Kidney epithelial cell (primary cell): ENCODE results near the gene PID1. TPM values are rescaled to one million over a fixed set of nuclear protein-coding genes. Genes with fewer than 3 reads are reported as not detected.

Experiments used
- DNase-seq: peaks from one replicate; pipeline ENCODE4 v3.0.0-alpha.2; 2010; ENCODE audit warnings: low read depth
- H3K27me3 ChIP-seq: 2 replicates; pipeline ENCODE4 v1.6.0; 2011; ENCODE audit warnings: low read length; ENCODE audit not compliant: control insufficient read depth, insufficient read depth
- H3K36me3 ChIP-seq: 2 replicates; pipeline ENCODE4 v1.5.1; 2011; ENCODE audit warnings: low read length; ENCODE audit not compliant: control insufficient read depth, insufficient read depth
- H3K4me3 ChIP-seq: 2 replicates; pipeline ENCODE4 v1.5.1; 2011; ENCODE audit warnings: low read depth, mild to moderate bottlenecking, control low read depth, low read length
- total RNA-seq: library from RNA; depleted of rRNA; stranded (reverse); fragments of >200 nt; gene quantifications from 2 replicates; pipeline ENCODE4 v1.2.3, GENCODE V29; 2015
- TF ChIP-seq, protein P1 (sequence below): IDR thresholded peaks from 2 replicates; pipeline ENCODE4 v1.5.1; 2011; ENCODE audit warnings: mild to moderate bottlenecking, moderate library complexity, low read length, control low read depth, inconsistent platforms; ENCODE audit not compliant: insufficient read depth, poor library complexity, severe bottlenecking

PID1 gene
- total RNA-seq, 1 donor from 2014 or later = 0.21 TPM

DNA sequence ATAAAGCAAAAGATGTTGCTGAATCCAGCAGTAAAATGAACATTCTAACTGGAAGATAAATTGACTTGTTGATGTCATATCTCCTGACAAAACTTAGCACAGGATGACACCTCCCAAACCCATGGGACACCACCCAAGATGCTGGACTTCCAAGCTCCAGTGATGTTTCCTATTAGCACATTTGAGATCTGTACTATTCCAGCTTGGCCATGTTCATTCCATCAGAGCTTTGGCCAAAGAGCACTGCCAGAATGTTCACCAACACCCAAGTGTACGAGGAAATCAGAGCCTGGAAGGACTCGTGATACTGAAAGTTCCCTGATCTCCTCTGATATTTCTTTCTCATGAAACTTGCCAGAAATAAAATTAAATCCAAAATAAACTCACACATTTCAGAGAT is 44.7 kb downstream of the PID1 start:
- Histone ChIP-seq H3K27me3 (no peaks in the 10 kb centered on the region), H3K36me3 (no peaks in the 10 kb centered on the region), H3K4me3 (no peak overlapping the region)
- DNase-seq = no peak
- TF ChIP-seq, protein P1, sequence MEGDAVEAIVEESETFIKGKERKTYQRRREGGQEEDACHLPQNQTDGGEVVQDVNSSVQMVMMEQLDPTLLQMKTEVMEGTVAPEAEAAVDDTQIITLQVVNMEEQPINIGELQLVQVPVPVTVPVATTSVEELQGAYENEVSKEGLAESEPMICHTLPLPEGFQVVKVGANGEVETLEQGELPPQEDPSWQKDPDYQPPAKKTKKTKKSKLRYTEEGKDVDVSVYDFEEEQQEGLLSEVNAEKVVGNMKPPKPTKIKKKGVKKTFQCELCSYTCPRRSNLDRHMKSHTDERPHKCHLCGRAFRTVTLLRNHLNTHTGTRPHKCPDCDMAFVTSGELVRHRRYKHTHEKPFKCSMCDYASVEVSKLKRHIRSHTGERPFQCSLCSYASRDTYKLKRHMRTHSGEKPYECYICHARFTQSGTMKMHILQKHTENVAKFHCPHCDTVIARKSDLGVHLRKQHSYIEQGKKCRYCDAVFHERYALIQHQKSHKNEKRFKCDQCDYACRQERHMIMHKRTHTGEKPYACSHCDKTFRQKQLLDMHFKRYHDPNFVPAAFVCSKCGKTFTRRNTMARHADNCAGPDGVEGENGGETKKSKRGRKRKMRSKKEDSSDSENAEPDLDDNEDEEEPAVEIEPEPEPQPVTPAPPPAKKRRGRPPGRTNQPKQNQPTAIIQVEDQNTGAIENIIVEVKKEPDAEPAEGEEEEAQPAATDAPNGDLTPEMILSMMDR = no peak

DNA sequence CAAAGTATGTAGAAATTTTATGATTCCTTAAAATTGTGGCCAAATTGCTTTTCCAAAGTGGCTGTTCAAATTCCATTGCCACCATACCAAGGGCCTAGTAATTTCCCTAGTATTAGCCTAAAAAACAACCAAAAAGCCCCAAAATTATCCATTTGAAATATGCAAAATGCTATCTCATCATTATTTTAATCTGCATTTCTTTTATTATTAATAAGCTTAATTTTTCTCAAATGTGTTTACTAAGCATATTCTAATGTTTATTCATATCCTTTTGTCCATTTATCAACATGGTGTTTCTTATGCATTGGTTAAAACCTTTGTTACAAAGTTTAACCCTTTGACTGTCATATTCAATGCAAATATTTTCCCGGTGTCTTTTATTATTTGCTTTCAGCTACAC is 48.0 kb downstream of the PID1 start:
- TF ChIP-seq, protein P1 = no peak
- DNase-seq = no peak

DNA sequence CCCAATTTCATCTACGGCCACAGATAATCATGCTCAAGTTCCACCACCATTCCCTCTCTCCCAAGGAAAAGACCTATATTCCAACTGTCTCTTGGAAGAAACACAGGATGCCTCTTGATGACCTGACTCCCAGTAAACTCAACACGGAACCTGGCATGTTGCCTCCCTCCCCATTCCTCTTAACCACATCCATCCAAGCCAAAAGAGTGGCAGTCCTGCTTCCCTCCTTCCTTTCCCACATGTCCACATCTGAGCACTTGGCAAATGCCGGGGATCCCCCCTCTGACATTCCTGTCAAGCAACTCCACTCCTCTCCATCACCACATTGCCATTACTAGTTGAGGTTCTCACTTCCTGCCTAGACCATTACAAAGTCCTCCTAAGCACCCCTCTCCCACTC is 49.4 kb downstream of the PID1 start:
- H3K27me3 ChIP-seq = no peaks in the 10 kb centered on the region
- TF ChIP-seq, protein P1 = no peak
- H3K4me3 ChIP-seq = no peak overlapping the region
- no peaks in the 10 kb centered on the region for H3K36me3 ChIP-seq
- no peak for DNase-seq

More for the DNA sequence above, 48.0 kb downstream of the PID1 start:
- Histone ChIP-seq H3K27me3 (no peaks in the 10 kb centered on the region), H3K36me3 (no peaks in the 10 kb centered on the region), H3K4me3 (no peak overlapping the region)

DNA sequence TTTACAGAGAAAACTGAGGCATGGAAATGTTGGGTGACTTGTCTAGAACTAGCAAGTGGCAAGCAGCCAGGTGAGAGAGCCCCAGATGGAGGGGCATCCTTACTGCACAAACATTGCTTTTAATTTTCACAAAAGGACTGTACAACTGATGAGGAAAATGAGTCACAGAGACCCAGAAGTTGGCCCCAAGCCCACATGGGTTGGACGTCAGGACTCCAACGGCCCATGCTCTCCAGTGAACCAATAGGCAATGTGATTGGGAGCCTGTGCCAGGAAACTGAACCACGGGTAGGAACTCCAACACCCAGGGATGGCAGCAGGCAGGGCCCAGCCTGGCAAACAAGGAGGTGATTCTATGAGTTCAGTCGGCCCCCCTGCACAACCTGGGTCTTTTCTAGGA is 50.8 kb downstream of the PID1 start:
- Histone ChIP-seq H3K36me3 (no peaks in the 10 kb centered on the region), H3K4me3 (no peak overlapping the region), H3K27me3 (no peaks in the 10 kb centered on the region)
- no peak for DNase-seq
- TF ChIP-seq, protein P1 = no peak

DNA sequence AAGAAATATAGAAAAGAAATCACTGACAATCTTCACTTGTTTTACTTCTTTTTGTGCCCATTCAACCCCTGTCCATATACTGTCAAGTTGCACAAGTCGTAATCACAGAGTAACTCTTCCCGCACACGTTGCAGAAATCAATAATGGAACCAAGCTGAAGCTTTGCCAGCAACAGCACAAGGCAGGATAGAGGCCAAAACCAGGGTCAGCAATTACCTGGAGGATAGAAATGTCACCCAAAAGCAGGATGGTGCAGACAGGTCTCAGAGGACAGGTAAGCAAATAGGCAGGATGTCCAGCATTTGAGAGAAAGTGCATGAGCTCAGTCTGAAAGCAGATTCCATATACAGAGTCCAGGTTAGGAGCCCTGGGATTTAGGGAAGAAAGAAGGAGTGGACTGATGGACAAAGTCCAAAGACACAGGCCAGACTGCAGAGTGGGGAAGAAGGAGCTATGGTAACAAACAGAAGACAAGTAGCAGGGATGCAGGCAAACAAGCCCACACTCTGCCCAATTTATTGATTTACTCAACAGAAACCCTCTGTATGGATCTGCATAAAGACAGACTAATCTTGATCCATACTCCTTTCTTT is 52.7 kb downstream of the PID1 start:
- Histone ChIP-seq H3K36me3 (no peaks in the 10 kb centered on the region), H3K27me3 (no peaks in the 10 kb centered on the region), H3K4me3 (no peak overlapping the region)
- TF ChIP-seq, protein P1 = no peak
- no peak for DNase-seq

DNA sequence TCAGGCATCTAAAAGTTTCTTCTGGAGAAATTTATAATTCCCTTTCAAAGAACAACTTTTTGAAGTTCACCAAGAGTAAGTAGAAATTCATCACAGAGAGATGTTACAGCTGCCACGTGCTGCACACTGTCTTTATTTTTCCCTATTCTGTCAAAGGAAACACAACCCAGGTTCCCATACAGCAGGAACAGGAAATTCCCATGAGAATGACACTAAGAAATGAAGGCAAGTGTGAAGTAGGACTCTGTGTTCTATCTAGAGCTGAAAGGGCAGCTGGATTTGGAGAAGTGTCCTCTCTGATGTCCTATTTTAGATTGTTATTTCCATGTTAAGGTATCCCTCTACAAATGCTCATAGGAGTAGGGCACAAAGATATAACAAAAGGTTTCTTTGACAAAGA is 58.8 kb downstream of the PID1 start:
- Histone ChIP-seq H3K36me3 (no peaks in the 10 kb centered on the region), H3K27me3 (no peaks in the 10 kb centered on the region), H3K4me3 (no peak overlapping the region)
- DNase-seq = no peak
- TF ChIP-seq, protein P1 = no peak
